Neural cell (in vitro differentiated cells): Measurements from ENCODE around the gene NUP107. TPM values are rescaled to one million over a fixed set of nuclear protein-coding genes. Genes with fewer than 3 reads are reported as not detected.

ENCODE experiments used
- H2AFZ ChIP-seq: fragments of 200-600, 300-800 bp; sonication (generic), shearing (Covaris generic); 2 replicates; pipeline ENCODE4 v1.6.0; 2014; ENCODE audit warnings: low read depth, mild to moderate bottlenecking, antibody characterized with exemption, low read length, moderate library complexity
- H3F3A ChIP-seq: fragments of 200-600 bp; shearing (Covaris generic); 2 replicates; pipeline ENCODE4 v1.6.1; 2016; ENCODE audit warnings: mild to moderate bottlenecking, moderate library complexity, mixed read lengths, antibody characterized with exemption, low read length; ENCODE audit not compliant: insufficient read depth, poor library complexity, severe bottlenecking
- H3K27ac ChIP-seq: fragments of 200-600, 300-800 bp; sonication (generic), shearing (Covaris generic); 2 replicates; pipeline ENCODE4 v1.5.1; 2014; ENCODE audit warnings: mild to moderate bottlenecking, low read length, moderate library complexity
- H3K27me3 ChIP-seq: fragments of 300-800, 200-600 bp; sonication (generic), shearing (Covaris generic); 2 replicates; pipeline ENCODE4 v1.6.0; 2014; ENCODE audit warnings: mild to moderate bottlenecking, low read depth, low read length, moderate library complexity; ENCODE audit not compliant: insufficient read depth
- H3K36me3 ChIP-seq: fragments of 300-800, 200-600 bp; sonication (generic), shearing (Covaris generic); 2 replicates; pipeline ENCODE4 v1.5.1; 2014; ENCODE audit warnings: mild to moderate bottlenecking, antibody characterized with exemption, low read length, moderate library complexity; ENCODE audit not compliant: insufficient read depth
- H3K4me2 ChIP-seq: fragments of 300-800, 200-600 bp; sonication (generic), shearing (Covaris generic); 2 replicates; pipeline ENCODE4 v1.6.0; 2014; ENCODE audit warnings: mild to moderate bottlenecking, low read length
- H3K4me3 ChIP-seq: fragments of 300-800, 200-600 bp; sonication (generic), shearing (Covaris generic); 2 replicates; pipeline ENCODE4 v1.5.1; 2014; ENCODE audit warnings: mild to moderate bottlenecking, low read length, moderate library complexity
- H3K79me2 ChIP-seq: fragments of 200-600 bp; shearing (Covaris generic); replicated peaks from 2 replicates; pipeline ENCODE4 v1.6.0; 2014; ENCODE audit warnings: mild to moderate bottlenecking, low read length, moderate library complexity; ENCODE audit not compliant: insufficient read depth
- H3K9ac ChIP-seq: fragments of 300-800, 200-600 bp; sonication (generic), shearing (Covaris generic); 2 replicates; pipeline ENCODE4 v1.6.1; 2016; ENCODE audit warnings: mild to moderate bottlenecking, low read length, mixed read lengths
- H3K9me2 ChIP-seq: fragments of 200-600 bp; shearing (Covaris generic); 2 replicates; pipeline ENCODE4 v1.6.1; 2016; ENCODE audit warnings: mild to moderate bottlenecking, low read length, mixed read lengths; ENCODE audit not compliant: insufficient read depth
- H3K9me3 ChIP-seq: fragments of 200-600, 300-800 bp; sonication (generic), shearing (Covaris generic); 2 replicates; pipeline ENCODE4 v1.6.1; 2016; ENCODE audit warnings: mild to moderate bottlenecking, mixed run types, low read length, moderate library complexity, mixed read lengths
- H4K20me1 ChIP-seq: fragments of 200-600 bp; shearing (Covaris generic); 2 replicates; pipeline ENCODE4 v1.6.1; 2016; ENCODE audit warnings: mild to moderate bottlenecking, mixed run types; ENCODE audit not compliant: insufficient read depth
- CTCF ChIP-seq: fragments of 450-650 bp; IDR thresholded peaks from 2 replicates; pipeline ENCODE4 v1.5.1; 2014; ENCODE audit warnings: antibody characterized with exemption, mild to moderate bottlenecking, moderate library complexity; ENCODE audit not compliant: poor library complexity, severe bottlenecking
- EP300 ChIP-seq: fragments of 450-650 bp; conservative IDR thresholded peaks from 2 replicates; pipeline ENCODE4 v1.6.1; 2014; ENCODE audit warnings: antibody characterized with exemption, mild to moderate bottlenecking, moderate library complexity; ENCODE audit not compliant: poor library complexity, severe bottlenecking
- EZH2 ChIP-seq: fragments of 200-600, 300-800 bp; shearing (Covaris generic), sonication (generic); IDR thresholded peaks from 2 replicates; pipeline ENCODE4 v1.6.1; 2014; ENCODE audit warnings: antibody characterized with exemption, low read length, borderline replicate concordance, mild to moderate bottlenecking; ENCODE audit not compliant: insufficient read depth, poor library complexity, severe bottlenecking
- MXI1 ChIP-seq: fragments of 450-650 bp; conservative IDR thresholded peaks from 2 replicates; pipeline ENCODE4 v1.6.1; 2014; ENCODE audit warnings: antibody characterized with exemption, mild to moderate bottlenecking; ENCODE audit not compliant: poor library complexity, severe bottlenecking
- POLR2AphosphoS5 ChIP-seq: IDR thresholded peaks from 2 replicates; pipeline ENCODE4 v1.6.1; 2012
- RAD21 ChIP-seq: fragments of 450-650 bp; conservative IDR thresholded peaks from 2 replicates; pipeline ENCODE4 v1.6.1; 2014; ENCODE audit warnings: antibody characterized with exemption, mild to moderate bottlenecking, moderate library complexity
- REST ChIP-seq: IDR thresholded peaks from 2 replicates; pipeline ENCODE4 v1.6.1; 2012; ENCODE audit warnings: borderline replicate concordance
- SMC3 ChIP-seq: fragments of 450-650 bp; conservative IDR thresholded peaks from 2 replicates; pipeline ENCODE4 v1.6.1; 2014; ENCODE audit warnings: antibody characterized with exemption, mild to moderate bottlenecking, moderate library complexity; ENCODE audit not compliant: poor library complexity
- TAF1 ChIP-seq: IDR thresholded peaks from 2 replicates; pipeline ENCODE4 v1.6.1; 2012; ENCODE audit warnings: low read depth
- polyA plus RNA-seq: library from polyadenylated mRNA; depleted of rRNA; stranded (reverse); fragments of >200 nt; gene quantifications from 2 replicates; pipeline ENCODE4 v1.2.3, GENCODE V29; 2014

The NUP107 gene
- polyA plus RNA-seq, 1 donor from 2014 or later = 64.1 TPM

- no peaks in the 10 kb centered on the region for H3F3A ChIP-seq
- H3K27me3 ChIP-seq = no peaks in the 10 kb centered on the region
- H3K9me3 ChIP-seq = no peaks in the 10 kb centered on the region
- no peak overlapping the region for H3K9ac ChIP-seq
- no peak overlapping the region for H3K27ac ChIP-seq
- H3K79me2 ChIP-seq = peaks cover 38% of the 10 kb centered on the region
- H3K4me3 ChIP-seq = no peak overlapping the region
- no peak overlapping the region for H3K4me2 ChIP-seq
- no peaks in the 10 kb centered on the region for H3K9me2 ChIP-seq
- no peaks in the 10 kb centered on the region for H4K20me1 ChIP-seq
- H2AFZ ChIP-seq = no peak overlapping the region
- TF ChIP-seq TAF1 (no peak), RAD21 (no peak), EP300 (no peak), REST (no peak), MXI1 (no peak), EZH2 (no peak), SMC3 (no peak), POLR2AphosphoS5 (no peak), CTCF (no peak)
- H3K36me3 ChIP-seq = no peaks in the 10 kb centered on the region
Measured at GRCh38 chr12:68638171-68638570, 48.6 kb upstream of the NUP107 start.

GRCh38 chr12:68638721-68639395 lies 47.9 kb upstream of the NUP107 start:
- peaks cover 42% of the 10 kb centered on the region for H3K79me2 ChIP-seq
- H4K20me1 ChIP-seq = no peaks in the 10 kb centered on the region
- H3K36me3 ChIP-seq = no peaks in the 10 kb centered on the region
- no peaks in the 10 kb centered on the region for H3K9me2 ChIP-seq
- no peak overlapping the region for H2AFZ ChIP-seq
- H3K9me3 ChIP-seq = no peaks in the 10 kb centered on the region
- H3K4me2 ChIP-seq = no peak overlapping the region
- no peak overlapping the region for H3K4me3 ChIP-seq
- TF ChIP-seq POLR2AphosphoS5 (no peak), TAF1 (no peak), CTCF (no peak), RAD21 (no peak), SMC3 (no peak), EZH2 (no peak), EP300 (no peak), REST (no peak), MXI1 (no peak)
- H3K27me3 ChIP-seq = no peaks in the 10 kb centered on the region
- H3K27ac ChIP-seq = no peak overlapping the region
- H3F3A ChIP-seq = no peaks in the 10 kb centered on the region
- H3K9ac ChIP-seq = no peak overlapping the region
